PC-9 (cell line): ENCODE data around the gene RTP5.

Source experiments
- CTCF ChIP-seq: fragments of 200-600 bp; sonication (generic); conservative IDR thresholded peaks from 2 replicates; pipeline ENCODE4 v1.6.1; 2017; ENCODE audit warnings: mixed run types, antibody characterized with exemption, mild to moderate bottlenecking, moderate library complexity
- EZH2 ChIP-seq: fragments of 200-600 bp; sonication (generic); IDR thresholded peaks from 2 replicates; pipeline ENCODE4 v1.8.0; 2017; ENCODE audit warnings: antibody characterized with exemption, low read depth

GRCh38 chr2:241836292-241836691 lies 33.2 kb upstream of the RTP5 start:
- no peak for TF ChIP-seq CTCF
- TF ChIP-seq EZH2: no peak
